GM11168 (cell line): ENCODE results near the gene RNF213.
"Not testable (repeated sequence)": the region's sequence is repeated elsewhere in the genome, so short reads cannot be mapped to it uniquely, and the experiment has no call there.

Source experiments
- in situ Hi-C: fragments of 300-500 bp; cut with MboI; formaldehyde crosslinking; loops from one replicate; pipeline ENCODE4 v1.12.0; 2022; ENCODE audit warnings: low sequenced_read_pairs; ENCODE audit not compliant: unreplicated experiment

RNF213 gene

DNA sequence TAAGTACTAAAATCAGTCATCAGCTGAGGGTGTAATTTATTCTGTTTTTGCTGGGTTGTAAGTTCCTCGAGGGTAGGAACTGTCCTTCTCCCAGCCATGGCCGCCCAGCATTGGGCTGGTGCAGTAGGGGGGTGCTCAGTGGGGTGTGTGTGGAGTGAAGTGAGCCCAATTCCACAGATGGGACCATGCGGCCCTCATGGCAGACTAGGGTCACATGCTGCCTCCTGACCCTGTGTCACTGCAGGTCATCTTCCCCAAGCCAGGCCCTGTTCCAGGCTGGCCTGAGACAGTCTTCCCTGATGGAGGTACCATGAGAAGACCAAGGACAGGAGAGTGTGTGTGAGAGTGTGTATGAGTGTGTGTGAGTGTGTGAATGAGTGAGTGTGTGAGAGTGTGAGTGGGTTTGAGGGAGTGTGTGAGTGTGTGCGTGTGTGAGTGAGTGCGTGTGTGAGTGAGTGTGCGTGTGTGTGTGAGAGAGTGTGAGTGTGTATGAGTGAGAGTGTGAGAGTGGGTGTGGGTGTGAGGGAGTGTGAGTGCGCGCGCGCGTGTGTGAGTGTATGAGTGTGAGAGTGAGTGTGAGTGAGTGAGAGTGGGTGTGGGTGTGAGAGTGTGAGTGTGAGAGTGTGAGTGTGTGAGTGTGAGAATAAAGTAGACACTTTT, 36.7 kb upstream of the RNF213 start:
- in situ Hi-C loops: no loop called here

DNA sequence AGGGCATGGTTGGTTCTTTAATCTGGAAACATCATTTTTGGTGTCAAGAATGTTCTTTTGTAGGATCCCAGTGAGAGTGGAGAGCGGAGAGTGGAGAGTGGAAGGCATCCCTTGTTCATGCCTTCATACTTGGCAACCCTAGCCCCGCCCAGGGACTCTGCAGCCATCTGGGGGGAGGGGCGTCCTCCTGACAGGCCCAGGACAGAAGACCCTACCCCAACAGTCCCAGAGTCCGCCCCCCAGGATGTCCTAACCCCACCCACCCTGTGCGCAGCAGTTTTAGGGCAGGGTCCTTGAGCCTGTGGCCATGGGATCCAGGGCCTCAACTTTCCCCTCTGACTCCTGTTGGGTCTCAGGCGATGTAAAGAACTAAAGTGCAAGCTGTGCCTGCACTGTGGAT, 36.0 kb upstream of the RNF213 start:
- in situ Hi-C loops: no loop called here

DNA sequence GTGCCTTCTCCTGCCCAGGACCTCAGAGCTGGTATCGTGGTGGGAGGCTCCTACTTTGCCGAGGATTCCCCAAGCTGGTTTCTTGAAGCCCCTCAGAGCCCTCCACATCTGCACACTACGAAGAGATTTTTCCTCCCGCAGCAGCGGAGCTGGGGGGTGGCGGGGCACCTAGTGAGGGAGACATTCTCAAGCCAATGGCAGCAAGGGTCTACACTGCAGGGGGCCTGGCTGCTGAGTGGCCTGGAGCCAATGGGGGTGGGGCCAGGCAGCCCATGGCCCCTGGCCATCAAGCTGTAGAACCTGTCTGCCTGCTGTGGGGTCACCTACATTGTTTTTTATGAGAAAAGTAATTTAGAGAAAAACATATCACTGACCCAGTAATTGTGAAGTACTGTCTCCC, 35.4 kb upstream of the RNF213 start:
- in situ Hi-C loops: no loop called here

DNA sequence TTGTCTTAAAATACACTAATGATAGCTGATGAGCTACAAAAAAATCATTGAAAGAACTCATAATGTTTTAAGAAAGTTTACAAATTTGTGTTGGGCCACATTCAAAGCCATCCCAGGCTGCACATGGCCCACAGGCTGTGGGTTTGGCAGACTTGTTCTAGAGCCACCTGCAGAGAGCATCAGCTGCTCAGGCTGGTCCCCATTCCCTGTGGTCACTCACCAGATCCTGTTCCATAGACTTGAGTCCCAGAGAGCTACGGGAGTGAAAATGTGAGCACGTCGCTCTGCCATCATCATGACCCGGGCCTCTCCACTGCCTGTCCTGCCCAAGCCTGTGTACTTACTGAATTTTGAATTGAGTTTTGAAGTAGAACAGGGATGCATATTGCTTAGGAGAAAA, 33.5 kb upstream of the RNF213 start:
- in situ Hi-C loops: no loop called here

DNA sequence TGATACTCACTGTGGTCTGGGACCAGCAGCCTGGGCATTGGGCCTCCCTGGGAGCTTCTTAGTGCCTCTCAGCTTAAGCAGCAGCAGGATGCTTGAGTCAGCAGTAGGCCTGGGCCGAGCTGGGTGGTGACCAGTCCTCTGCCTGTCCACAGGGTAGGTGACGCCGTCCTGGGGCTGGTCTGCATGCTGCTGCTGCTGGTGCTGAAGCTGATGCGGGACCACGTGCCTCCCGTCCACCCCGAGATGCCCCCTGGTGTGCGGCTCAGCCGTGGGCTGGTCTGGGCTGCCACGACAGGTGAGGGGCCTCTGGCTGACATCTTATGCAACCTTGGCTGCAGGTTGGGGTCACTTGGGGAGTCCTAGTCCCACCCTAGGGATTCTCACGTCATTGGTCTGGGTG, 33.0 kb upstream of the RNF213 start:
- in situ Hi-C loops: no loop called here

DNA sequence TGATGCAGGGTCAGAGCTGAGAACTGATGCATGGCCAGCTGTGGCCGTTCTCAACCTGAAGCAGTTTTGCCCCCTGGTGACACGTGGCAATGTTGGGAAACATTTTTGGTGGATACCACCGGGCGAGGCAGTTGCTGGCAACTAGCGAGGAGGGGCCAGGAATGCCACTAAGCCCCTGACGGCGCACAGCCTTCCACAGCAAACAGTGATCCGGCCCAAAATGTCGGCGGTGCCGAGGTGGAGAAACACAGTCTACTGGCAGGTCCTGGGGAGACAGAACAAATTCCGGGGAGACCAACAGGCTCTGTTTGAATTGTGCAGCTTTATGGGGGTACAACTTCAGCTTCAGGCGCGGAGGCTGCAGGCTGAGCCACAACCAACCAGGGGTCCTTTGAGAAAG, 32.2 kb upstream of the RNF213 start:
- in situ Hi-C loops: no loop called here

DNA sequence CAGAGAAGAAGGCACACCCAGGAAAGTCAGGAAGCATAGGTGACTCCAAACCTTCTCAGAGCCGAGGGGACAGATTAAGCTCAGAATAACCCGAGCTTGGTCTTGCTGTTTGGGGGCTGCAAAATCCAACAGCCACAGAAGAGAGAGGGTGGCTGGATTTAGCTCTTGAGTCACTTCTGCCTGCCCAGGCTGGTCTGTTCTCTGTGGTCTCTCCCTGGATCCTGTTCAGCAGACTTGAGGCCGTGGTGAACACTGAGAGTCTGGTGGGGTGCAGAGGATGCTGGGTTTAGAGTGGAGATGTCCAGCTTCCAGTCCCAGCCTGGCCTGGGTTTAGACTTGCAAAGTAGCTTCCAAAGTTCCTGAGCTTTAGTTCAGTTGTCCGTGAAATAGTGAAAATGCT, 31.6 kb upstream of the RNF213 start:
- in situ Hi-C loops: no loop called here

DNA sequence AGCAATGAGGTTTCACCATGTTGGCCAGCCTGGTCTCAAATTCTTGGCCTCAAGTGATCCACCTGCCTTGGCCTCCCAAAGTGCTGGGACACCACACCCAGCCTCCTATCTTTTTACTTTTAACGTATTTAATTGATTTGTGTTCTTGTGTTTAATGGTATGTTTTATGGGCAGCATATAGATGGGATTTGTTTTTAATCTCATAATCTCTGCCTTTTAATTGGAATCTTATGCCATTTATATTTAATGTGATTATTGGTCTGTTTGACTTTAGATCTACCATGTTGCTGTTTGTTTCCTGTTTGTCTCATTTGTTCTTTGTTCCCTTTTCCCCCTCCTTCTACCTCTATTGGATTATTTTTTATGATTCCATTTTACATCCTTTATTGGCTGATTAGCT, 28.2 kb upstream of the RNF213 start:
- in situ Hi-C loops: no loop called here

DNA sequence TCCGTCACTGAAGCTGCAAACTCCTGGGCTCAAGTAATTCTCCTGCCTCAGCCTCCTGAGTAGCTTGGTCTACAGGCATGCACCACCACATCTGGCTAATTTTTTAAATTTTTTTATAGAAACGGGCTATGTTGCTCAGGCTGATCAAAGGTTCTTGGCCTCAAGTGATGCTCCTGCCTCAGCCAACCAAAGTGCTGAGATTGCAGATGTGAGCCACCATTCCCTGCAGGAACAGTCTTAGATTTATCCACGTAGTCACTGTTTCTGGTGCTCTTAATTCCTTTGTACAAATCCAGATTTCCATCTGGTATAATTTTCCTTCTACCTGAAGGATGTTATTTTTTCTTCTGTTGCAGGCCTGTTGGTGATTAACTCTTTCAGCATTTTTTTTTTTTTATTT, 27.4 kb upstream of the RNF213 start:
- in situ Hi-C loops: no loop called here

DNA sequence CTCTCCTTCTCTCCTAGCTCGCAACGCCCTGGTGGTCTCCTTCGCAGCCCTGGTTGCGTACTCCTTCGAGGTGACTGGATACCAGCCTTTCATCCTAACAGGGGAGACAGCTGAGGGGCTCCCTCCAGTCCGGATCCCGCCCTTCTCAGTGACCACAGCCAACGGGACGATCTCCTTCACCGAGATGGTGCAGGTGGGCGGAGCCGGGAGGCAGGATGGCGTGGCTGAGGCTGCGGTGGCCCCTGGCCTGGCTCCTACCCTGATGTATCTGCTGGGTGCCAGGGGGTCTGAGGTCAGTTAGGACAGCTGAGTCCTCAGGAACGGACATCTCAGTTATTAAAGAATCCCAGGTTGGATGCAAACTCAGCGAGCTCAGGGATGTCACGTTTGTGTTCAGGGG, 23.7 kb upstream of the RNF213 start:
- in situ Hi-C loops: no loop called here

DNA sequence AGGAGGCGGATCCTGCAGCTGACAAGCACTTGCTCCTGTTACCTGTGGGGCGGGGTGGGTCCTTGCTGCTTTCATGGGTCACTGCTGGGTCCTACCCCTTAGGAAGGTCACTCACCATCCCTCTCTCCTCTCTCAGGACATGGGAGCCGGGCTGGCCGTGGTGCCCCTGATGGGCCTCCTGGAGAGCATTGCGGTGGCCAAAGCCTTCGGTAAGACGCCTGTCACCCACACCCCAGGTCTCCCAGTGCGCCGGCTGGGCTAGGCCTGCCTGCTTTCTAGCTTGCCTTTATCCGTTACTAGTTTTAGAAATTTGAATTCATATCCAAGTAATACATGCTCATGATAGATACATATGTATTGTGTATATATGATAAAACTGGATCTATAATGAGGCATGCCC, 23.3 kb upstream of the RNF213 start:
- in situ Hi-C loops: no loop called here

DNA sequence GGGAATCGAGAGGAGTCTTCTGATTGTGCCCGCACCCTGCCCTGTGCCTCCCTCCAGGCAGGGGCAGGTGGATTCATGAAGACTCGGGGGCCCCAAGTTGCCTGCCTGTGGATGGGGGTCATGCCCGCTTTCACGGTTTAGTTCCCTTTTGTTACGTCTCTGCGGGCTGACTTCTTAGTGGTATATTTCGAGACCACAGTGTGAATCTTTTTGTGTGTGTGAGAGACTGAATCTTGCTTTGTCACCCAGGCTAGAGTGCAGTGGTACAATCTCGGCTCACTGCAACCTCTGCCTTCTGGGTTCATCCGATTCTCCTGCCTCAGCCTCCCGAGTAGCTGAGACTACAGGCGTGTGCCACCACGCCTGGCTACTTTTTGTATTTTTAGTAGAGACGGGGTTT, 18.1 kb upstream of the RNF213 start:
- in situ Hi-C loops: no loop called here

DNA sequence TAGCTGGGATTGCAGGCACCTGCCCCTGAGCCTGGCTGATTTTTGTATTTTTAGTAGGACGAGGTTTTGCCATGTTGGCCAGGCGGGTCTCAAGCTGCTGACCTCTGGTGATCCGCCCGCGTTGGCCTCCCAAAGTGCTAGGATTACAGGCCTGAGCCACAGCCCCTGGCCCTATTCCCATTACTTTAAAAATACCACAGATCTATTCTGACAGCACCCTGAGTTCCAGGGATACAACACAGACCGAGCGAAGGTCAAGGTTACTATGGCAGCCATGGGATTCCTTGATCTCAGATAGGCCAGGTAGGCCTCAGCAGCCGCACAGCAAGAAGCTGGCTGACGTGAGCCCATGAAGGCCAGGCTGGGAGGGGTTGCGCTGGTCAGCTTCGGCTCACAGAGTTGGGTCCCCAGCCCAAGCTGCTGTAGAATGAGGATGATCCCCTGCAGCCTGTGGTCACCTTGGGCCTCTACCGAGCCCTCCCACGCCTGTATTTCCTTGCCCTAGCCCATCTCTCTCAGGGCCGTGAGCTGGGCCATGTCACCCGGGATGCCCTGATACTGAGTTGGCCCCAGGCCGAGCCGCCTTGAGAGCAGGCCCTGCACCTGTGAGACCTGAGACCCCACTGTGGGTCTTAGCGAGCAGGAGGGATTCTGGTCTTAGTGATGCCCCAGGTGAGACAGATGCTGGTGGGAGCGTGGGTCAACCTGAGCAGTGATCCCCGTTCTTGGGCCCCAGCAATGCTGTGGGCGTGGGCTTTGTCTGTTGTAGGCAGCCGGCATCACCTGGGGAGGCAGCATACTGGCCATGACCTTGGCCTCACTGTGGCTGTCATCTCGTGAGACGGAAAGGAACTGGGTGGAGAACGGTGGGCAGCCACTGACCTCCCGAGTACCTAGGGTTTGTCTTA, 16.9 kb upstream of the RNF213 start:
- in situ Hi-C loops: no loop called here

DNA sequence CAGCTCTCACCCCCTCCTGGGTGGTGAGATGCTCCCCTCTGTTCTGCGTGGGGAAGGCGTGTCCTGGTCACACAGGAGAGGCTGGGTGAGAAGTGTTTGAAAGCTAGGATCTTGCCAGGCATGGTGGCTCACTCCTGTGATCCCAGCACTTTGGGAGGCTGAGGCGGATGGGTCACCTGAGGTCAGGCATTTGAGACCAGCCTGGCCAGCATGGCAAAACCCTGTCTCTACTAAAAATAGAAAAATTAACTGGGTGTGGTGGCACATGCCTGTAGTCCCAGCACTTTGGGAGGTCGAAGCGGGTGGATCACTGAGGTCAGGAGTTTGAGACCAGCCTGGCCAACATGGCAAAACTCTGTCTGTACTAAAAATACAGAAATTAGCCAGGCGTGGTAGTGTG, 16.2 kb upstream of the RNF213 start:
- in situ Hi-C loops: not testable (repeated sequence)

DNA sequence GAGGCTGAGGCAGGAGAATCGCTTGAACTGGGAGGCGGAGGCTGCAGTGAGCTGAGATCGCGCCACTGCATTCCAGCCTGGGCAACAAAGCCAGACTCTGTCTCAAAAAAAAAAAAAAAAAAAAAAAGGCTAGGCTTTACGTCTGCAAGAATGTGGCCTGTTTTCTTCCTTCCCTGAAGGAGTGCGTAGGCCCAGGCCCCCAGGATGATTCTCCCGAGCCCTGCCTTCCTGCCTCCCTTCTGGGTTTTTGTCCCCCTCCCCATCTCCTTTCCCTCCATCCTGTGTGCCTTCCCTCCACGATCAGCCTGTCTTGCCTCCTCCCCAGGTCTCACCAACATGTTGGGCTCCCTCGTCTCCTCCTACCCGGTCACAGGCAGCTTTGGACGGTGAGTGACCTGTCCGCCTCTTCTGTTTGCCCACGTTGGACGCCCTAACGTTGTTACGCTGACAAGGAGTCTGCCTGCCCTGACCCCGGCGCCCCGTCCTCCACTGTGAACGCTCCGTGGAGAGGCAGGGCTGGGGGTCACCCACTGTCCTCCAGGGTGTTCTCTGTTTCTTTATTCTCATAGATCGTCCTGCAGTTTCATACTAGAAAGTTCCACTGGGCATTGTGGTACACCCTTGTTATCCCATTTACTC, 15.7 kb upstream of the RNF213 start:
- in situ Hi-C loops: no loop called here

DNA sequence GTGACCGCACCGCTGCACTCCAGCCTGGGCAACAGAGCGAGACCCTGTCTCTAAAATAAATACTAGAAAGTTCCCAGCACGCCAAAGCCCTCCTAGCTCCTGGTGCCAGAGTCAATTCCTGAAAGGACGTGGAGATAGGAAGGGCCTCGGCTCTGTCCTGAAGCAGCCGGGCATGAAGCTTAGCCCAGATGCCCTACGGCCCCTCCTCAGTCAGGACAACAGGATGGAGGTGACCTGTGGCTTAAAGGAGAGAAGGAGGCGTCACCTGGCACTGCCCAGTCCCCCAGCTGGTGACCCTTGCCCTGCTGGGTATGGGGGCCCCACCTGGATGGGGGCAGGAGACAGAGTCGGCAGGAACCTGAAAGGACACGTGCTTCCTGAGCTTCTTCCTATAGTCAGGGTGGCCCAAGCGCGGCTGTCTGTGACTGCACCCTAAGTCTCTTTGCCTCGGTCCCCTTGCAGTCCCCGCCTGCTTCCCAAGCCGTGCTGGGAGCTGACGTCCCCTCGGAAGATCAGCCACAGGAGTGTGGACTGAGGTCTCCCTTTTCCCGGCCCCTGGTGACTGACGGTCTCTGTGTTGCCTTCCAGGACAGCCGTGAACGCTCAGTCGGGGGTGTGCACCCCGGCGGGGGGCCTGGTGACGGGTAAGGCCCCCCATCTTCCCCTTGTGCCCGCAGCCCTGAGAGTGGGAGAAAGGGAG, 14.9 kb upstream of the RNF213 start:
- in situ Hi-C loops: no loop called here

DNA sequence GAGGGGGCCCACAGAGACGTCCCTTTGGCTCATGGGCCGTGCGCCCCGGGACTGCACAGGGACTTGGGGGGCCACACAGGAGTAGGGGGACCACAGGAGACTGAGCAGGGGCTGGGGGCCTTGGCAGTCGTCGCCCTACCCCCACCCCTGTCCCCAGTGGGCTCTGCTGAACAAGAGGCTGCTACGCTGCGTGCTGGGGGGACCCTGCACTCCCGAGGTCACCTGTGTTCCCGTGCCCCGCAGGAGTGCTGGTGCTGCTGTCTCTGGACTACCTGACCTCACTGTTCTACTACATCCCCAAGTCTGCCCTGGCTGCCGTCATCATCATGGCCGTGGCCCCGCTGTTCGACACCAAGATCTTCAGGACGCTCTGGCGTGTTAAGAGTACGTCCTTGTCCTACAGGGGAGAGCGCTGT, 14.4 kb upstream of the RNF213 start:
- in situ Hi-C loops: no loop called here

DNA sequence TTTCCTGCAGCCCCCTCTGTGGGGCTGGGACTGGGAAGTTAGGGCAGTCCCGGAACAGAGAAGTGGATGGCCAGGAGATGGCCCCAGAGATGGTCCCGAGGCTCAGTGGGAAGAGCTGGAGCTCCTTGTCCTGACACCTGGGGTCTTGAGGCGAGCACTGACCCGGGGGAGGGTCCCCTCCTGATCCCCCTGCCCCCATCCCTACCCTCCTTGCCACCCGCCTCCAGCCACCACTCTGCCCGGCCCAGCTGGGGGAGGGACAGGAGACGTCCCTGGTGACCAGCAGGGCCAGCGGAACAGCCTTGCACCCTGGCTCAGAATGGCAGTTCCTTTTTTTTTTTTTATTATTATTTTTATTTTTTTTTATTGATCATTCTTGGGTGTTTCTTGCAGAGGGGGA, 13.9 kb upstream of the RNF213 start:
- in situ Hi-C loops: no loop called here

DNA sequence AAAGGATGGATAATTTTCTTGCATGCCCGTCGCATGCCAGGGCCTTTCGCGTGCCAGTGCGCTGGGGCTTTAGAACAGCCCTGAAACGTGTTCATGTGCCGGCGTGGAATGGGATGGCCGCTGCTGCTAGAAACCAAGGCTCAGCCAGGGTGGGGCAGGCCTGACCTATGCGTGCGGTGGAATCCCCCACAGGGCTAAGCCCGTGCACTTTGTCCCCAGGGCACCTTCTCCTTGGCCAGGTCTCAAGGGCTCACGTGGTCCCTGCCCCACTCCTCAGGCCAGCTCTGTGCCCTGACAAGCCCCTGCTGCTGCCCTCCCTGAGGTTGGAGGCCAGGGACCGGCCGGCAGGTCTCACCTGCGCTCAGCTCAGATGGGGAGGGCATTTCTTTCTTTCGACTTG, 13.1 kb upstream of the RNF213 start:
- in situ Hi-C loops: no loop called here

DNA sequence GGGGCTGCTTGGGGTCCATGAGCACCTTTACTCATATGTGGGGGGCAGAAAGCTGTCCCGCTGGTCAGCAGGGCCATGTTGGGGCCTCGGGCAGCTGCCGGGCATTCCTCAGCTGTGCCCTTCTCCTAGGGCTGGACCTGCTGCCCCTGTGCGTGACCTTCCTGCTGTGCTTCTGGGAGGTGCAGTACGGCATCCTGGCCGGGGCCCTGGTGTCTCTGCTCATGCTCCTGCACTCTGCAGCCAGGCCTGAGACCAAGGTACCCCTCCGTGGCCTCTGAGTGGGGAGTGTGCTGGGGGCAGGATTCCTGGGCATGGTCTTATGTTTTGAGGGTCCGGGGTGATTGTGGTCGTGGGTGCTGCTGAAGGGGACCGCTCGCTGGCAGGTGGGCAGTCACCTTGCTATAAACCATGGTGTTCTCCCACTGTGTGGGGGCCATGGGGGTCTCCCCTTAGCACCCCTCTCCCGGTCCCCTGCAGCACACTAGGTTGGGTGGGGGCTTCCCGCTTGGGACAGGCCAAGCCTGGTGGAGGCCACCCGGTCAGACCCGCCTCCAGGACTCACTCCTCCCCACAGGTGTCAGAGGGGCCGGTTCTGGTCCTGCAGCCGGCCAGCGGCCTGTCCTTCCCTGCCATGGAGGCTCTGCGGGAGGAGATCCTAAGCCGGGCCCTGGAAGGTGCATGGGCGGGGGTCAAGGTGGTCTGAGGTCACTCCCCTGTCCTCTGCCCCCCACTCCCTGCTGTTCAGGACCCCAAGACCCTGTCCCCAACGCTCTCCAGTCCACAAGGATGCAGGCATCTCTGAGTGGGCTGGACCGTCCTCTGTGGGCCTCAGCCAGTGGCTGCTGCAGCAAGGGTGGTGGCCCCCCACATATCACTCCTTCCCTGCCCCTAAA, 12.4 kb upstream of the RNF213 start:
- in situ Hi-C loops: no loop called here
